ENCODE data around the gene C1orf35. TPM values are rescaled to one million over a fixed set of nuclear protein-coding genes. Genes with fewer than 3 reads are reported as not detected.

C1orf35 gene
- total and polyA plus RNA-seq, 9 of the 15 experiments (the other 6 are each of a cell fraction or from before 2014, with no cell fraction given) = 3.2 to 48.7 (median 12.5) TPM

DNA sequence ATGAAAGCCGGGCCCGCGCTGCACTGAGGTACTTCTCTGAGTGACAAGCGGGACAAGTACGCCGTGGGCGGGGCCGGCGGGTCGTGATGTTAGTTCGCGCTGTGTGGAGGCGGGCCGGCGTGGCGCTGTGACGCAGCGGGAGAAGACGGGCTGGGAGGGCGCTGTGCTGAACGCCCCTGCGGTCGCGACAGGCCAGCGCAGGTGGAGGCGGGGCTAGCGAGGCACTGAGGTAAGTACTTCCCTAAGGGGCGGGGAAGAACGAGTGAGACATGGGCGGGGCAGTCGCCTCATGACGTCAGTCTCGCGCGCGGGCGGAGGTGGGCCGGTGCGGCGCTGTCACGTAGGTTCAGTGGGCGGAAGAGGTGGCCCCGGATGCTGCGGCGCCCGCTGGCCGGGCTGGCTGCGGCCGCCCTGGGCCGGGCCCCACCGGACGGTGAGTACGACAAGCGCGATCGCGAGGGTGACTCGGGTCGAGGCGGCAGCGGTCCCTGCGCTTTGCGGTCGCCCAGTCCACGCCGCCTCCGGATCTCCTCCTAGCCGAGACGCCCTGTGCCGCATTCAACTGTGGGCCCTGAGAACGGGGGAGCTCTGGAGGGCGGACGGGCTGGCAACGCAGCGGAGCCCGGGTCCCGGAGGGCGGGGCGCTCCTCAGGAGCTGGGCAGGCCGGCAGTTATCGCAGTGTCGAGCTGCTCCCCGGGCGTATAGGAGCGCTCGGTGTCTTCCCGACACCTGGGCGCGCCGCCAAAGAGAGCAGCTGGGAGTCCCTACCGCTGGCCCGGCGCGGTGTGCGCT, 37.0 kb upstream of the C1orf35 start, which contains the start of gene GUK1 (continued):
- TF ChIP-seq ZNF639 (CRISPR knock-in tag; conservative IDR thresholded peaks at IDR 0.05 in 1 of 2, IDR thresholded peaks at IDR 0.05 in 1 of 2) (peak in 1 of 2 experiments; percentile 97; a peak in 2 of 4 replicates), FOXJ2 (tag; IDR thresholded peaks at IDR 0.05) (no peak), PRPF4 (IDR thresholded peaks at IDR 0.05; ENCODE audit: insufficient read depth, low read depth, low read length, poor library complexity, severe bottlenecking) (peak; percentile 23), NR2C2 (CRISPR knock-in tag; IDR thresholded peaks at IDR 0.05) (0 out of 2 replicates have a peak, but pooled peaks have one; percentile 71), NR2C2 (tag; IDR thresholded peaks at IDR 0.05) (peak; percentile 82; the same call in 1 of the 2 replicates), HEY1 (CRISPR knock-in tag; IDR thresholded peaks at IDR 0.05; ENCODE audit: borderline replicate concordance) (no peak), NCOA1 (IDR thresholded peaks at IDR 0.05; ENCODE audit: low read depth) (peak; percentile 96), ZNF398 (CRISPR knock-in tag; IDR thresholded peaks at IDR 0.05) (no peak), NCOR1 (IDR thresholded peaks at IDR 0.05) (no peak; the same call in 1 of the 2 replicates)
- TF ChIP-seq, protein P1, sequence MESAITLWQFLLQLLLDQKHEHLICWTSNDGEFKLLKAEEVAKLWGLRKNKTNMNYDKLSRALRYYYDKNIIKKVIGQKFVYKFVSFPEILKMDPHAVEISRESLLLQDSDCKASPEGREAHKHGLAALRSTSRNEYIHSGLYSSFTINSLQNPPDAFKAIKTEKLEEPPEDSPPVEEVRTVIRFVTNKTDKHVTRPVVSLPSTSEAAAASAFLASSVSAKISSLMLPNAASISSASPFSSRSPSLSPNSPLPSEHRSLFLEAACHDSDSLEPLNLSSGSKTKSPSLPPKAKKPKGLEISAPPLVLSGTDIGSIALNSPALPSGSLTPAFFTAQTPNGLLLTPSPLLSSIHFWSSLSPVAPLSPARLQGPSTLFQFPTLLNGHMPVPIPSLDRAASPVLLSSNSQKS (CRISPR knock-in tag; IDR thresholded peaks at IDR 0.05) = no peak
- TF ChIP-seq, protein P2, sequence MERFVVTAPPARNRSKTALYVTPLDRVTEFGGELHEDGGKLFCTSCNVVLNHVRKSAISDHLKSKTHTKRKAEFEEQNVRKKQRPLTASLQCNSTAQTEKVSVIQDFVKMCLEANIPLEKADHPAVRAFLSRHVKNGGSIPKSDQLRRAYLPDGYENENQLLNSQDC (CRISPR knock-in tag; IDR thresholded peaks at IDR 0.05) = no peak
- TF ChIP-seq, protein P3, sequence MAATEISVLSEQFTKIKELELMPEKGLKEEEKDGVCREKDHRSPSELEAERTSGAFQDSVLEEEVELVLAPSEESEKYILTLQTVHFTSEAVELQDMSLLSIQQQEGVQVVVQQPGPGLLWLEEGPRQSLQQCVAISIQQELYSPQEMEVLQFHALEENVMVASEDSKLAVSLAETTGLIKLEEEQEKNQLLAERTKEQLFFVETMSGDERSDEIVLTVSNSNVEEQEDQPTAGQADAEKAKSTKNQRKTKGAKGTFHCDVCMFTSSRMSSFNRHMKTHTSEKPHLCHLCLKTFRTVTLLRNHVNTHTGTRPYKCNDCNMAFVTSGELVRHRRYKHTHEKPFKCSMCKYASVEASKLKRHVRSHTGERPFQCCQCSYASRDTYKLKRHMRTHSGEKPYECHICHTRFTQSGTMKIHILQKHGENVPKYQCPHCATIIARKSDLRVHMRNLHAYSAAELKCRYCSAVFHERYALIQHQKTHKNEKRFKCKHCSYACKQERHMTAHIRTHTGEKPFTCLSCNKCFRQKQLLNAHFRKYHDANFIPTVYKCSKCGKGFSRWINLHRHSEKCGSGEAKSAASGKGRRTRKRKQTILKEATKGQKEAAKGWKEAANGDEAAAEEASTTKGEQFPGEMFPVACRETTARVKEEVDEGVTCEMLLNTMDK (IDR thresholded peaks at IDR 0.05; ENCODE audit: borderline replicate concordance, insufficient read depth, low read depth, low read length, poor library complexity, severe bottlenecking) = no peak
- TF ChIP-seq, protein P4, sequence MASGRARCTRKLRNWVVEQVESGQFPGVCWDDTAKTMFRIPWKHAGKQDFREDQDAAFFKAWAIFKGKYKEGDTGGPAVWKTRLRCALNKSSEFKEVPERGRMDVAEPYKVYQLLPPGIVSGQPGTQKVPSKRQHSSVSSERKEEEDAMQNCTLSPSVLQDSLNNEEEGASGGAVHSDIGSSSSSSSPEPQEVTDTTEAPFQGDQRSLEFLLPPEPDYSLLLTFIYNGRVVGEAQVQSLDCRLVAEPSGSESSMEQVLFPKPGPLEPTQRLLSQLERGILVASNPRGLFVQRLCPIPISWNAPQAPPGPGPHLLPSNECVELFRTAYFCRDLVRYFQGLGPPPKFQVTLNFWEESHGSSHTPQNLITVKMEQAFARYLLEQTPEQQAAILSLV (tag; IDR thresholded peaks at IDR 0.05) = no peak
